ENCODE results near the gene CD3D. TPM values are rescaled to one million over a fixed set of nuclear protein-coding genes. Genes with fewer than 3 reads are reported as not detected.

The CD3D gene
- total RNA-seq: not detected in 2 replicates

DNA sequence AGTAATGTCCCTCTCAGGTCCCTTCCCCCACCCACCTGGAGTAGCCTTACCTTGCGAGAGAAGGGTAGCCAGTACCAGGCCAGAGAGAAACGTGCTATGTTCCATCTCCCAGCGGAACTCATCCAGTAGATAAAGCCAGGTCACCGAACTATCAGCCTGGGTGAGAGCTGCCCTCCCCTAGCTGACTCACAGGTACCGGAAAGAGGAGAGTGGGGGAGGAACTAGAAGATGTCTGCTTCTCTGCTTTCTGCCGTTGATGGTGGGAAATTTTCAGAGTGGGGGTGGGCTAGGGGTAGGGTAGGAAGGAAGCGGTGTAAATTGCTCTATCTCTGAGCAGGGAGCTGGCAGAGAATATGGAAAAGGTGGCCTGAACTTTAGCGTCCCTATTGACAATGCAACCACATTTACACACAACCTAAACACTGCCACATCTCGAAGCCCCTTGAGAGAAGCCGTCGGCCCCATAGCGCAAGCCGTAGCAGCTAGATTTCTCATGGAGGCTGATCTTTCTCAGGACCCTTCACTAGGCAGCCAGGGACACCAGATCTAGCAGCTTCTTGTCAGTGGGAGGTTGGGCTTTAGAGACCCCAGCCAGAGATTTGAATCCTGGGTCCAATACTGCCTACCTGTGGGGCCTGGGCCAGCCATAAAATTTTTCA lies at the start of gene CD3D:
CD3D (minus strand) TSS at position 203 of the 659 bp plus-strand sequence; CDS start at position 105, 98 bp downstream.

DNA sequence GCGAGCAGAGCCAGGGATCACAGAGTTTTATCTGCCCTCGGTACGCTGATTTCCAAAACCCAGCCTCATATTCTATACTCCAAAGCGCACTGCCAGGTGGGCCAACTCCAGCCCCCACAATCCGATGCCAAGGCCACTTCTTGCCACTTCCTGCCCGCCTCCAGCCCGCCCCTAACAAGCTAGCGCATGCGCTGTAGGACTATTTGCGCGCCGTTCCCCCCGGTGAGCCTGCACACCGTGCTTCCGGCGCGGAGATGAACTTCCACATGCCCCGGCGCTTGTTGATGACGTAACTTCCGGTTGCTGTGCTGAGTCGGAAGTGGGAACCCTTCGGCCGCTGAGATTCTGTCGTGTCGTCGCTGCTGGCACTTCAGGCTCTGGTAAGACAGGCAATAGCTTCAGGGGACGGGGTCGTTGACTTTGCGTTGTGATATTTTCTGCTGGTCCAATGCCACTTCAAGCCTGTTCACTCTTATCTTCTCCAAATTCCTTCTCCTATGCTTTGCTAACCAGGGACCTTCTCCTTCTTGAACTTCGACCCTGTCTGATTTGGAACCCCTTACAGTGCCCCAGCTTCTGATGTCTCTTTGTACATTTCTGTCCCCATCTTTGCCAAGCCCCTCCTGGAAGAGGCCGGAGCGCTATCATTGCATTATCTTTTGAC lies 16.9 kb upstream of the CD3D start, which contains the start of gene UBE4A:
UBE4A (plus strand) TSS at position 306 of the 664 bp plus-strand sequence. CDS start 5,481 bp downstream, outside the sequence.

DNA sequence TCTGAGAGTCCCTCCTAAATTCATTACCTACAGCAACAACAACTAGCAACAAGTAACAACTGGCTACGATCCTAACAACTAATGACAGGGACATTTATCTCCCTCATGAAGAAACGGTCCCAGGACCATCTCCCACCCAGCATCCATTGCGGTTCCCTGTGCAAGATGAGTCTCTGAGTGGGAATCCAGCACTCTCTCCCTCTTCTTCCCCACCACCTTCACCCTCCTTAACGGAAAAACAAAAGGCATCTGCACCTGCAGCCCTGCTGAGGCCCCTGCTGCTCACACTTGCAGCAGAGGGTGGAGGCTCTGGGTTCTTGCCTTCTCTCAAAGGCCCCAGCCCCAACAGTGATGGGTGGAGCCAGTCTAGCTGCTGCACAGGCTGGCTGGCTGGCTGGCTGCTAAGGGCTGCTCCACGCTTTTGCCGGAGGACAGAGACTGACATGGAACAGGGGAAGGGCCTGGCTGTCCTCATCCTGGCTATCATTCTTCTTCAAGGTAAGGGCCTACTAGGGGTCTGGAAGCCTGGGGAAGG lies 1.5 kb upstream of the CD3D start, which contains the start of gene CD3G:
CD3G (plus strand) TSS at position 364 of the 535 bp plus-strand sequence; CDS start at position 444, 80 bp downstream.

DNA sequence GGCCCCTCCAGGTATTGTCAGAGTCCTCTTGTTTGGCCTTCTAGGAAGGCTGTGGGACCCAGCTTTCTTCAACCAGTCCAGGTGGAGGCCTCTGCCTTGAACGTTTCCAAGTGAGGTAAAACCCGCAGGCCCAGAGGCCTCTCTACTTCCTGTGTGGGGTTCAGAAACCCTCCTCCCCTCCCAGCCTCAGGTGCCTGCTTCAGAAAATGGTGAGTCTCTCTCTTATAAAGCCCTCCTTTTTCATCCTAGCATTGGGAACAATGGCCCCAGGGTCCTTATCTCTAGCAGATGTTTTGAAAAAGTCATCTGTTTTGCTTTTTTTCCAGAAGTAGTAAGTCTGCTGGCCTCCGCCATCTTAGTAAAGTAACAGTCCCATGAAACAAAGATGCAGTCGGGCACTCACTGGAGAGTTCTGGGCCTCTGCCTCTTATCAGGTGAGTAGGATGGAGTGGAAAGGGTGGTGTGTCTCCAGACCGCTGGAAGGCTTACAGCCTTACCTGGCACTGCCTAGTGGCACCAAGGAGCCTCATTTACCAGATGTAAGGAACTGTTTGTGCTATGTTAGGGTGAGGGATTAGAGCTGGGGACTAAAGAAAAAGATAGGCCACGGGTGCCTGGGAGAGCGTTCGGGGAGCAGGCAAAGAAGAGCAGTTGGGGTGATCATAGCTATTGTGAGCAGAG lies 37.8 kb downstream of the CD3D start, which contains the start of gene CD3E:
CD3E (plus strand) TSS at position 163 of the 681 bp plus-strand sequence; CDS start at position 386, 223 bp downstream.

Other genes with a start within 250 kb of the CD3D start
- gene SCN4B, start 189.9 kb downstream of the CD3D start, total RNA-seq: not detected in 2 replicates
- gene SCN2B, start 166.1 kb downstream of the CD3D start, total RNA-seq: under 0.01 TPM in 1 of 2 replicates, not detected in the other
- under 0.01 and 0.22 TPM in 2 replicates for gene JAML, start 117.7 kb downstream of the CD3D start, total RNA-seq
- gene MPZL3, start 90.3 kb downstream of the CD3D start, total RNA-seq: 0.62 and 1.8 TPM in 2 replicates
- gene MPZL2, start 78.4 kb downstream of the CD3D start, total RNA-seq: 0.22 and 0.25 TPM in 2 replicates
- not detected in 2 replicates for gene CD3E, start 38.0 kb downstream of the CD3D start, total RNA-seq
- gene CD3G, start 1.6 kb upstream of the CD3D start, total RNA-seq: 0.12 TPM in 1 of 2 replicates, not detected in the other
- gene UBE4A, start 16.9 kb upstream of the CD3D start, total RNA-seq: 36.9 and 39.1 TPM in 2 replicates
- 33.1 and 44.1 TPM in 2 replicates for gene ATP5MG, start 58.9 kb upstream of the CD3D start, total RNA-seq
- gene KMT2A, start 93.8 kb upstream of the CD3D start, total RNA-seq: 35.9 and 37.3 TPM in 2 replicates
- 0.22 and 0.87 TPM in 2 replicates for gene TTC36, start 184.8 kb upstream of the CD3D start, total RNA-seq
- 5.1 and 13.0 TPM in 2 replicates for gene TMEM25, start 188.5 kb upstream of the CD3D start, total RNA-seq
- 22.4 and 27.8 TPM in 2 replicates for gene IFT46, start 223.2 kb upstream of the CD3D start, total RNA-seq
- 147 and 168 TPM in 2 replicates for gene ARCN1, start 229.7 kb upstream of the CD3D start, total RNA-seq

Measured in uterine smooth muscle cell (primary cell).